Hepatocyte (in vitro differentiated cells): ENCODE results near the gene CRIM1.

ENCODE experiments used
- EZH2 ChIP-seq: fragments of 200-600 bp; sonication (generic); IDR thresholded peaks from 2 replicates; pipeline ENCODE4 v1.6.1; 2016; ENCODE audit warnings: antibody characterized with exemption, mild to moderate bottlenecking, borderline replicate concordance
- TF ChIP-seq, protein P1 (sequence below): fragments of 200-600 bp; sonication (generic); IDR thresholded peaks from 2 replicates; pipeline ENCODE4 v1.5.1; 2016; ENCODE audit warnings: antibody characterized with exemption, mild to moderate bottlenecking; ENCODE audit not compliant: poor library complexity

DNA sequence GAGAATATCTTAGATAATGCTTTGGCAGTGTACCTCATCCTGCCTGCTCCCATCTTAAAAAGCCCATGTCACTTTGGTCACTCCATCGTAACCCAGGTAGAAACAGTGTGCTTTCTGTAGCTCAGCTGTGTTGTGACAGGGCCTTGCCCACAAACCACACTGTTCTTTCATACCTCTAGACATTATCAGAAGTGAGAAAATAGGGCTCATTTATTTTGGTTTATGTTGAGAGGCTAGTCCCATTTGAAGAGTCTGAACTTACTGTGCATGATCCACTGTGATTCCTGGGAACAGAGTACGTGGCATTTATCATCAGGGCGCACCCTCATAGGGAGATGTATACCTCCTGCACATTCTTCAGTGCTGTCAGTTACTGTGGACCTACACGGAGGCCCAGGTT lies 172.7 kb downstream of the CRIM1 start:
- no peak for TF ChIP-seq EZH2
- TF ChIP-seq, protein P1, sequence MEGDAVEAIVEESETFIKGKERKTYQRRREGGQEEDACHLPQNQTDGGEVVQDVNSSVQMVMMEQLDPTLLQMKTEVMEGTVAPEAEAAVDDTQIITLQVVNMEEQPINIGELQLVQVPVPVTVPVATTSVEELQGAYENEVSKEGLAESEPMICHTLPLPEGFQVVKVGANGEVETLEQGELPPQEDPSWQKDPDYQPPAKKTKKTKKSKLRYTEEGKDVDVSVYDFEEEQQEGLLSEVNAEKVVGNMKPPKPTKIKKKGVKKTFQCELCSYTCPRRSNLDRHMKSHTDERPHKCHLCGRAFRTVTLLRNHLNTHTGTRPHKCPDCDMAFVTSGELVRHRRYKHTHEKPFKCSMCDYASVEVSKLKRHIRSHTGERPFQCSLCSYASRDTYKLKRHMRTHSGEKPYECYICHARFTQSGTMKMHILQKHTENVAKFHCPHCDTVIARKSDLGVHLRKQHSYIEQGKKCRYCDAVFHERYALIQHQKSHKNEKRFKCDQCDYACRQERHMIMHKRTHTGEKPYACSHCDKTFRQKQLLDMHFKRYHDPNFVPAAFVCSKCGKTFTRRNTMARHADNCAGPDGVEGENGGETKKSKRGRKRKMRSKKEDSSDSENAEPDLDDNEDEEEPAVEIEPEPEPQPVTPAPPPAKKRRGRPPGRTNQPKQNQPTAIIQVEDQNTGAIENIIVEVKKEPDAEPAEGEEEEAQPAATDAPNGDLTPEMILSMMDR: no peak
